Natural killer cell (primary cell): ENCODE measurements around the gene SLK. TPM values are rescaled to one million over a fixed set of nuclear protein-coding genes. Genes with fewer than 3 reads are reported as not detected.

Source experiments
- ATAC-seq, 3 donors: fragments of 150-1000 bp in 2 of 3; fragments of 200-7000 bp in 1 of 3; cut with Tn5 transposase; 1 replicate in 1 of 3; 2 replicates in 2 of 3; pipeline ENCODE4 v1.10.0; 2021; ENCODE audit warnings: mild to moderate bottlenecking in 2 of 3, moderate library complexity in 2 of 3
- DNase-seq, 2 donors: peaks; one replicate each; pipeline versions ENCODE4 v3.0.0 to v3.0.0-alpha.2; 2013 to 2021; ENCODE audit warnings: mixed read lengths in 1 of 2
- H3K27ac ChIP-seq: one replicate; pipeline ENCODE4 v1.5.1; 2013; ENCODE audit warnings: mild to moderate bottlenecking, low read length
- H3K27me3 ChIP-seq: one replicate; pipeline ENCODE4 v1.6.1; 2013; ENCODE audit warnings: low read length; ENCODE audit not compliant: control insufficient read depth, insufficient read depth
- H3K36me3 ChIP-seq: one replicate; pipeline ENCODE4 v1.6.1; 2013; ENCODE audit warnings: low read length; ENCODE audit not compliant: control insufficient read depth, insufficient read depth
- H3K4me1 ChIP-seq: one replicate; pipeline ENCODE4 v1.6.1; 2013; ENCODE audit warnings: low read length; ENCODE audit not compliant: control insufficient read depth, insufficient read depth
- H3K4me3 ChIP-seq: one replicate; pipeline ENCODE4 v1.5.1; 2013; ENCODE audit warnings: low read length
- H3K9me3 ChIP-seq: one replicate; pipeline ENCODE4 v1.6.1; 2013; ENCODE audit warnings: low read length; ENCODE audit not compliant: control insufficient read depth, insufficient read depth
- H3K27ac Mint-ChIP-seq, 2 donors: one replicate each; pipeline ENCODE4 v1.8.0; 2022; ENCODE audit warnings: mild to moderate bottlenecking in 2 of 2, mixed read lengths in 2 of 2, moderate library complexity in 1 of 2
- H3K27me3 Mint-ChIP-seq, 2 donors: one replicate each; pipeline ENCODE4 v1.8.0; 2022; ENCODE audit warnings: low read depth in 2 of 2, mixed read lengths in 2 of 2
- H3K36me3 Mint-ChIP-seq: one replicate; pipeline ENCODE4 v1.8.0; 2022; ENCODE audit warnings: mixed read lengths
- H3K4me1 Mint-ChIP-seq, 2 donors: one replicate each; pipeline ENCODE4 v1.8.0; 2022; ENCODE audit warnings: mixed read lengths in 2 of 2
- H3K4me3 Mint-ChIP-seq: one replicate; pipeline ENCODE4 v1.8.0; 2022; ENCODE audit warnings: mild to moderate bottlenecking, moderate library complexity, mixed read lengths
- H3K9me3 Mint-ChIP-seq, 2 donors: one replicate each; pipeline ENCODE4 v1.8.0; 2022; ENCODE audit warnings: mixed read lengths in 2 of 2
- CTCF ChIP-seq: fragments of 200-600 bp; IDR thresholded peaks from one replicate; pipeline ENCODE4 v1.8.0; 2022; ENCODE audit warnings: antibody characterized with exemption
- WGBS: methylation state at CpG from one replicate; pipeline ENCODE4 v1.1.7; 2013; ENCODE audit warnings: missing lambda C conversion rate; ENCODE audit not compliant: insufficient coverage; 5-methylcytosine and 5-hydroxymethylcytosine counted together
- intact Hi-C: fragments of 100-400 bp; cut with micrococcal nuclease; formaldehyde crosslinking; loops from one replicate; pipeline ENCODE4 v1.14.2; 2022
- total RNA-seq, 4 donors: library from RNA; stranded (reverse); fragments of 120-200 nt in 1 of 4; gene quantifications; one replicate each; pipeline versions ENCODE4 v1.2.3 to v1.2.4, GENCODE V29; 2013 to 2022

The SLK gene
- total RNA-seq, 3 donors from 2014 or later (not counting 1 experiment from before 2014, with no cell fraction given), result 33.4 to 48.7 (median 40.3) TPM

DNA sequence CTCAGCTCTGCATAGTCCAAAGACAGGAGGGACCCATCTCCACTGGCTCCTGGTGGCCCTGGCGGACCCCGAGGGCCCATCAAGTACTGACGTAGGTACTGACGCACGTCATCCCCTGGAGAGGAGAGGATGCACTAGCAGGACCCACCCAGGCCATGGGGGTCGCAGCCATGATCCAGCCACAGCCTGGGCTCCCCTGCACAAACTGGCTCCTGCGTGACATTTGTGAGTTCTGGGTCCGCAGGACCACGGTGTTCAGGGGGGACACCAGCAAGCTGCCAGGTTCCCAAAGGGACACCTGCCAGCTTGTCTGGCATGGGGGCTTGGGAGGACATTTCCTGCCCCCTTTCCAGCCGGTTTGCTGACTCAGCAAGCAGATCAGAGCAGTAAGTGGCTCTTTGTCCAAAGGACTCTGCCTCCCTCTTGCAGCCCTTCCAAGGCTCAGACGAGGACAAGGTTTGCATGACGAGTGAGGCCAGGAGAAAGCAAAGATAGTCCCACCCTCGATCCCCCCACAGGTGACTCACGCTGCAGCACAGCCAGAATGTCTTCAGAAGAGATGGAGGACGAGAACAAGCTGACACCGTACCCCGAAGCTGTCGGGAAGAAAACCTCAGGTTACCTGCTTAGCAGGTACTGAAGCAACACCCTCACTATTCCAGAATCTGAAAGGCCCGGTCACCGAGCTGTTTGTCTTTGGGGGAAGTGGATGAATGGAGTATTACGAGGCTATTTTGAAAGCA, 69.7 kb downstream of the SLK start:
- 86% methylated on average over 19 of the region's 21 CpGs for WGBS
- H3K4me3 ChIP-seq, result no peak overlapping the region
- peaks cover 7% of the 10 kb centered on the region for H3K36me3 ChIP-seq
- H3K27me3 ChIP-seq, result no peaks in the 10 kb centered on the region
- no peaks in the 10 kb centered on the region for H3K4me1 ChIP-seq
- Mint-ChIP-seq H3K27ac (no peak overlapping the region), H3K4me1 (peaks cover 0 to 11% of the 10 kb centered on the region in 2 donors), H3K9me3 (no peaks in the 10 kb centered on the region), H3K27me3 (no peaks in the 10 kb centered on the region), H3K4me3 (no peak overlapping the region), H3K36me3 (no peaks in the 10 kb centered on the region)
- no peaks in the 10 kb centered on the region for H3K9me3 ChIP-seq
- DNase-seq (no peak), ATAC-seq (no peak)
- intact Hi-C loops, result no loop called here
- no peak overlapping the region for H3K27ac ChIP-seq
- TF ChIP-seq CTCF, result no peak

GRCh38 chr10:104037261-104037951, 70.5 kb downstream of the SLK start:
- WGBS, result 84% methylated on average over 16 of the region's 16 CpGs
- Mint-ChIP-seq H3K4me3 (no peak overlapping the region), H3K9me3 (no peaks in the 10 kb centered on the region), H3K4me1 (peaks cover 0 to 9% of the 10 kb centered on the region in 2 donors), H3K27ac (no peak overlapping the region), H3K36me3 (no peaks in the 10 kb centered on the region), H3K27me3 (no peaks in the 10 kb centered on the region)
- Histone ChIP-seq H3K4me3 (no peak overlapping the region), H3K27ac (no peak overlapping the region), H3K36me3 (peaks cover 4% of the 10 kb centered on the region), H3K9me3 (no peaks in the 10 kb centered on the region), H3K4me1 (no peaks in the 10 kb centered on the region), H3K27me3 (no peaks in the 10 kb centered on the region)
- intact Hi-C loops, result no loop called here
- DNase-seq (no peak), ATAC-seq (no peak)
- TF ChIP-seq CTCF, result no peak

DNA sequence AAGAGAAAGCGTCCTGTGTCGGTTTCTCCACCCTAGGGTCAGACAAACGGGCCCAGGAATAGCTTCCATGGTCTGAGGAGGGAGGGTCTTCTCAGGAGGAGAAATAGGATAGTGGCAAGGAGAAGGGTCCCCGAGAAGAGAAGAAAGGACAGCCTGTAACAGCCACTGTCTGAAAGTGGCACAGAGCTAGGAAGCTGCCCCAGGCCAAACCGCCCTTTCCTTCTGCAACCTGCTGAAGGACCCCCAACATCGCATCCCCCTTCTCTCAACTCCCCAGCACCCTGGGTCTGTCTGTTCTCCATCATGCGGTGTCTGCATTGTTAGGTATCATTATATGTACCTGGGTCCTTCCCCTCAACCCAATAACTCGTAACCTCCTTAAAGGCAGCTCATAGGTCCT, 71.6 kb downstream of the SLK start:
- Histone ChIP-seq H3K36me3 (no peaks in the 10 kb centered on the region), H3K27me3 (no peaks in the 10 kb centered on the region), H3K9me3 (no peaks in the 10 kb centered on the region), H3K4me3 (no peak overlapping the region), H3K27ac (no peak overlapping the region), H3K4me1 (no peaks in the 10 kb centered on the region)
- Mint-ChIP-seq H3K27me3 (no peaks in the 10 kb centered on the region), H3K27ac (no peak overlapping the region), H3K9me3 (no peaks in the 10 kb centered on the region), H3K36me3 (no peaks in the 10 kb centered on the region), H3K4me3 (no peak overlapping the region), H3K4me1 (peaks cover 0 to 9% of the 10 kb centered on the region in 2 donors)
- WGBS, result 94% methylated on average over 8 of the region's 8 CpGs
- TF ChIP-seq CTCF, result no peak
- intact Hi-C loops, result no loop called here
- no peak for ATAC-seq
- DNase-seq, result no peak
